ENCODE measurements around the gene MRTO4.
"Not testable (repeated sequence)": the region's sequence is repeated elsewhere in the genome, so short reads cannot be mapped to it uniquely, and the experiment has no call there.

MRTO4 gene

GRCh38 chr1:19229229-19229628 lies 22.4 kb upstream of the MRTO4 start:
- no peak for DNase-seq

GRCh38 chr1:19229828-19230325 lies 21.7 kb upstream of the MRTO4 start:
- DNase-seq, result no peak

- DNase-seq, result not testable (repeated sequence)
These were observed 19.7 kb upstream of the MRTO4 start for GRCh38 chr1:19231736-19232523.

DNA sequence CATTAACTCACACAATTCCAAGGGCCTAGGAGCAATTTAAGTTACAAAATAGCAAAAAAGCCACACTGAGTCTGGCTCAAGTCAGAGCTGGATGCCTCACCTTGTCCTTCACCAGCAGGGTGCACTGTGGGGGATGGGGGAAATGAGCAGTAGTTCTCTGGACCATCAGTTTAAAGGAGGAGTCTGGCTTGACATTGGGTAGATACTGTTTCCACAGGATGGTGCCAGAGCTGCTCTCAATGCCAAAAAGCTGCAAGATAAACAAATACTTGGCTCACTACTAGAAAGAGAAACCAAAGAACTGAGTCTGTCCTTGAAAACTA lies 19.1 kb upstream of the MRTO4 start:
- DNase-seq, result peak; percentile 25

DNA sequence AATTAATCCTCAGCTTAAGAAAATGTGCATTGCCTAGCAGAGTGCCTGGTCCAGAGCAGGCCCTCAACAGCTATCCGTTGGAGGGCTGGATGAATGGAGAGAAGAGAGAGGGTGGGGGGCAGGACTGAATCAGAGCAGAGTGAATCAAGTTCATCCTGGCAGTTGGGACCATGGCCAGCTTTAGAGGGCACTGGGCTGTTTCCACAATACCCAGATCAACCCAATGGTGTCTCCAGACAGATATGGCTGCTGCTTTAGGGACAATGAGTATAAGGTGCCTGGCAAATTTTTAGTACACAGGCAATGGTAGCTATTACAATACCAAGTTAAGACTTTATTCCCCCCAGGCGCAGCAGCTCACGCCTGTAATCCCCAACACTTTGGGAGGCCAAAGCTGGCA lies 17.4 kb upstream of the MRTO4 start:
- no peak for DNase-seq

DNA sequence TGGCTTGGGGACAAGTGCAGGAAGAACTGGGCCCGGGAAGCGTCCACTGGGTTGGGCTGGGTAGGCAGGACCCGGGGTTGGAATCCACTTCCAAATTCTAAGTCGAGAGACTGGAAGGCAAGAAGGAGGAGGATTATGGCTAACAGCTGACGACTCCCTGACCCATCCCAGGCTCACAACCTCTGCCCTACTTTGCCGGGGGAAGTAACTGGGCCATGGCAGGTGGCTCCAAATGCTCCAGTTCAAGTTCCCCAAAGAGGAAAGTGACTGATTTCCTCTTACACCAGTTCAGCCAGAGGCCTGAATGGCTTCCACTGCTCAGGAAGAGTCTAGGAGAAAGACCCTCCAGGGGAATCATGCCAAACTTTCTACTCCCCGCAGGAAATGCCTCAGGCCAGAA lies 11.7 kb upstream of the MRTO4 start:
- DNase-seq, result no peak

DNA sequence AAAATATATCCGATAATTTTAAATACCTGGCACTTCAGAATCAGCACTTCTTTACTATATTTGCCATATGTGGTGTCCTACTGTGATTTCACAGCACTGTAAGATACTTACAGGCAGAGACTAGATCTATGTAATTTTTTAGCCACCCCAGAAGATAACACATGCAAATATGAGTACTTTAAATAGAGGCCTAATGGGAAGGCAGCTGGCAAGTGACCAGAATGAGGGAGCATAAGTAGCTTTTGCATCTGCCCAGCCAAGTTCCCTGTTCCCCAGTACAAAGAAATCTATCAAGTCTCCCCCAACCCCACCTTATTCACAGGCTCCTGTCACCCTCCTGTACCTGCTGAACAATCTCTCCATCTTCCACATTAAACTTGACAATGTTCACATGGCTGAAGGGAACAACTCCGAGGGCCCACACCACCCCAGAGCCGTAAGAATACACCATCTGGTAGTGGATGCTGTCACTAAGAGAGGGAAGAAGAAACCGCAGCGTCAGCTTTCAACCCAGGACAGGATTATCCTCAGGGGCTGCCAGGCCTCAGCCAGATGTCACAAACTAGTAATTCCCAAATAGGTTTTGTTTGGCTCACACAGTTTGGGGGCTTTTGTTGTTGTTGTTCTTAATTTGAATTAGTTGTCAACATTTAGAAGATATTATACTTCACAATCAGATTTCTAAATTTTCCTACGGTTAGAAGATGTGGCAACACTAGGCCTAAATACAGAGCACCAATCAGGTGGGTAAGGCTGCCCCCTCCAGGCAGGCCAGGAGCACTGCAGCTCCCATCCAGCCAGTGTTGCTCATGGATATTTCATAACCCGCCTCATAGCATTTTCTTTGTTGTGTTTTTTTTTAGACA lies 10.7 kb upstream of the MRTO4 start:
- peak; percentile 84 for DNase-seq

- peak; percentile 40 for DNase-seq
These were observed 838 bp upstream of the MRTO4 start for GRCh38 chr1:19250629-19251304.

- no peak for DNase-seq
These were observed 2.8 kb downstream of the MRTO4 start for GRCh38 chr1:19254416-19254815.

DNA sequence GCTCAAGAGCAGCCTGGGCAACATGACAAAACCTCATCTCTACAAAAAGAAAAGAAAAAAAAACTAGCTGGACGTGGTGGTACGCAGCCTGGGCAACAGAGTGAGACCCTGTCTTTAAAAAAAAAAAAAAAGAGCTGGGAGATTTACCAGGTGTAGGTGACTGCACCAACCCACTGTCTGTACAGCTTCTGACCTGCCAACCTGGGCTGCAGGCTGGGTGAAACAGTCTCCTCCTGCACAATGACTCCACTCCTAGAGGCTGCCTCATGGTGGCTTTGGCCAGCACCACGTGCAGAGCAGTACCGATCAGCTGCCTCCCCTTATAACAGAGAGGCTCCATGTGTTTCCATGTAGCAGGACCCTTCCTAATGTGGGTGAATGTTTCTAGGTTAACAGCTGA lies 3.7 kb downstream of the MRTO4 start:
- no peak for DNase-seq

- not testable (repeated sequence) for DNase-seq
These were observed 4.7 kb downstream of the MRTO4 start for GRCh38 chr1:19256301-19256700.

GRCh38 chr1:19257178-19257914 lies 5.7 kb downstream of the MRTO4 start:
- no peak for DNase-seq

DNA sequence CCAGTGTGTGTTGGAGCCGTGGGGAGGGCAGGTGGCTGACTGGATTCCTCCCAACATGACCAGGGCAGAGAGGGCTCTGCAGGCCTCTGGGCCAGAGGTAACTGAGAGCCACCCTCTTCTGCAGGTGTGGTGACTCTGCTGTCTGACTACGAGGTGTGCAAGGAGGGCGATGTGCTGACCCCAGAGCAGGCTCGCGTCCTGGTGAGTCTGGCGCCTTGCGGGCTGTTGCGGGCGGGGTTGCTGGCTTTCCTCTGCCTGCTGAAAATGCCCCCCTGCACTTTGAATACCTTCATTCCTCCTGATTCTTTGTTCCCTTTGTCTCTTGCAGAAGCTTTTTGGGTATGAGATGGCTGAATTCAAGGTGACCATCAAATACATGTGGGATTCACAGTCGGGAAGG lies 6.7 kb downstream of the MRTO4 start:
- DNase-seq, result no peak

DNA sequence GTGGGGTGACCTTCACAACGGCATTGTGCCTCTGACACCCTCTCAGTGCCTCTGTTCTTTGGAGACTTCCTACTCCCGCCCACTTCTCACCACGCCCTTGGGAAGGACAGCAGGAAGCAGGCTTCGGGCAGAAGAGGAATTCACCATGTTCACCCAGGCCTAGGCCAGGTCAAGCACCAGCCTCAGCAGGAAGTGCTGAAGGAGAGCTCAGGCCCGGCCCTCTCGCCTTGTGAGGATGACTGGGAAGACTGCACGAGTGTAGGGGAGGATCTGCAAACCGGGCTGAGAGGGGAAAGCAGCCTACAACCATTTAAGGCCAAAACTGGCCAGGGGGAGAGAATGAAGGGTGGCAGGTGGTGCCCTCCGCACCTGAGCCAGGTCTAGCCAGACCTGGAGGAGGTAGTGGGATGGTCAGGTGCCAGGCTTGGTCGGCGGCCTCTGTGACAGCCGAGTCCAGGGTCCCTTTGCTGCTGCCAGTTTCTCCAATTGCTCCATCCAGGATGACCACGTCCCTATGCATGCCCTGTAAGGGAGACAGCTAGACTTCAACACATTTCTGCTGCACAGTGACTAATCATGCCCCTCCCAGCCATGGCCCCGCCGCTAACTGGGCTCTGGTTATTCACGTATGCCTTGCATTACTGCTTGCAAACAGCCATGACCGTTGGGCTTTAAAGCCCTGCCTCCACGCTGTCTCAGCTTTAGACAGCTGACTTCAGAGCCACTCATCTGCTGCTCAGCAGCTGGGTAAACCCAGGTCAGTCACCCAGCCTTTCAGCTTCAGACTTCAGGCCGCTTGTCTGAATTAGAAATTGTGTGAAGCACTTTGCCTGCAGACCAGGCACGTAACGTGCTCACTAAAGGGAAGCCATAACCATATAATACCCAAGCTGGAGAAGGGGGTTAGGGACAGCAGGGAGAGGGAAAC lies 8.9 kb downstream of the MRTO4 start:
- DNase-seq, result no peak

GRCh38 chr1:19262047-19262446 lies 10.4 kb downstream of the MRTO4 start:
- no peak for DNase-seq

DNA sequence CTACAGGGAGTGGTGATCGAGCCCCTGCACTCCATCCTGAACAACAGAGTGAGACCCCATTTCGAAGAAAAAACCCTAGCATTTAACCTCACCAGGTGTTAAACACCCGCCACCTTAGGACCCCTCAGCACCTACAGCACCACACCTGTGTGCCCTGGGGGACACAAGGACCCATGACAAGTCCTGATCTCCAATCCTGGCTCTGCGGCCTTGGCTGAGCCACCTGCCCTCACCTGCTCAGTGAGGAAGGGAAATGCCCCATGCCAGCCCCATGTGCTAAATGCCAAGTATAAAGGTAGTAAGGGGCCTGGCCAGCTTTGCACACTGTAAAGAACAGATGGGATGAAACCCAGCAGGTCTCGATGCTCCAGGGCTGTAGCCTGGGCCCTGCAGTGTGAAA lies 11.1 kb downstream of the MRTO4 start:
- no peak for DNase-seq

DNA sequence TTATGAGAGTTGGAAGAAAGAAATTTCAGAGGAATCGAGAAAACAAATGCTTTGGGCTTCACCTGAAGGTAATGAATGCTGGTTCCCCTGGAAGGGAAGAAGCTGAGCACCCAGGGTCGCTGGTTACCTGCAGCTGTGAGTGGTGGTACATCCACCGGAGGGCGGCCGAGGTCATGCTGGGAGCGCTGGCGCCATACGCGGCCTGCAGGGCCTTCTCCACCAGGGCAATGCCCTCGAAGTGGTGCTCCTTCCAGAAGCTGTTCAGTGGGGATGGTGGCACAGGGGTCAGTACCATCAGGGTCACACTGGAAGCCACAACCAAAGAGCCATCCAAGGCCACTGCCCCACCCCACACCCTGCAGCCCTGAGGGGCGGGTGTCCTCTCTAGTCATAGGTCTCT lies 16.8 kb downstream of the MRTO4 start:
- no peak for DNase-seq

DNA sequence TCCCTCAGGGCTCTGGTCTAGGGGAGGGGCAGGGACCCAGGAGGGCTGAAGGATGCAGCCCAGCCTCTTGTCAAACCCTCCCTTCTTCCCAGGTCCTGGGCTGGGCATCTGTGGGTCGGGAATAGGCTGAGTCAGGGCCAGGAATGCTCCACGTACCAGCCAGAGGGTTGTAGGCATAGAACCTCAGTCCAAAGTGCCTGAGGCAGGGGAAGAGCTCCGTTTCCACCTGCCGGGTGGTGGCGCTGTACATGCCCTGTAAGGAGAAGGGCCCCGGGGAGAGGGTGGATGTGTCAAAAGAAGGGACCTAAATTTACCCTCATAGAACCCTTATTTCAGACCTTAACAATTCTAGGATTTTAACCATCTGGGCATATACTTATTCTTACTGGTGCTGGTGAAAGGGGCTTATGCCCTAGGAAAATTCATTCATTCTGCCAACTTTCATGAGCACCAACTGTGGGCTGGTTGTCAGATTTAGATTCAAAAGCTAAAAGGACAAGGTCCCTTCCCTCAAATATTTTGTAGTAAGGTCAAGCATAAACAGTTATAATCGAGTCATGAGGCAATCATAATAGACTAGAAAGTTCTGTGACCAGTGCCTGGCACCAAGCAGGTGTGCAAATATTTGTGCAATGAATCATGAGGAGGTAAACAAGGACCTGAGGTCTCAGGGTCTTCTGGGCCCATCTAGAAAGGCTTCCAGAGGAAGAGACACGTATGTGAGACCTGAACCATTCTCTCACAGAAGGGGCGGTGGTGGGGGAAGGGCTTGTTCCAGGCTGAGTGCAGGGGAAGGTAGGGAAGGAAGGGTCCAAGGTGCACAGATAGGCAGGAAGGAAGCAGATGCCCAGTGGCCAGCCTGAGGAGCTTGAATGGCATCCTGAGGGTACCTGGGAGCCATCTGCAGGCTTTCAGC lies 18.1 kb downstream of the MRTO4 start:
- not testable (repeated sequence) for DNase-seq

GRCh38 chr1:19270343-19270730 lies 18.7 kb downstream of the MRTO4 start:
- not testable (repeated sequence) for DNase-seq

DNA sequence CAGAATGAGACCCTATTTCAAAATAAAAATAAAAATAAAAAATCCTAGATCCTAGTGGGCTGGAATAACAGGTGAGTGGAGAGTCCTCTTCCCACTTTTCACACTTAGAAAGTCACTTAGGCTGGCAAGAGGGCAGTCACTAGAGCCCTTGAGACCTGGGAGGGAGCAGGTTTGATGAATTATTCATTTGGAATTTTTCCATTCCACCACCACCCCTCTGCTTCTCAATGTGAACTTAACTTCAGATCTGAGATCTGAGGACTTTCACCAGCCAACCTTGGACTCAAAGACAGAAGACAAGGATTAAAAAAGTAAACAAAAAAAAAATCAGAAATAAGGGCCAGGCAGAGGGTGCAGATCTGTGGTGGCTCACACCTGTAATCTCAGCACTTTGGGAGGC lies 20.5 kb downstream of the MRTO4 start:
- no peak for DNase-seq
